CD14-positive monocyte (primary cell): Measurements from ENCODE around the gene ADAMTSL3. TPM values are rescaled to one million over a fixed set of nuclear protein-coding genes. Genes with fewer than 3 reads are reported as not detected.

Source experiments
- DNase-seq, 3 donors: peaks; one replicate each; pipeline ENCODE4 v3.0.0-alpha.2; 2011 to 2022
- H2AFZ ChIP-seq: 2 replicates; pipeline ENCODE4 v1.6.0; 2012; ENCODE audit warnings: mild to moderate bottlenecking, low read depth, low read length, inconsistent platforms; ENCODE audit not compliant: insufficient read depth, poor library complexity, severe bottlenecking
- H3K27ac ChIP-seq, 2 donors: 1 replicate in 1 of 2; 2 replicates in 1 of 2; pipeline ENCODE4 v1.5.1; 2012 to 2013; ENCODE audit warnings: low read length in 2 of 2, control low read depth in 1 of 2, inconsistent platforms in 1 of 2, low read depth in 1 of 2, mild to moderate bottlenecking in 1 of 2
- H3K27me3 ChIP-seq, 2 donors: one replicate each; pipeline versions ENCODE4 v1.6.0 to v1.6.1; 2011 to 2013; ENCODE audit warnings: low read length in 2 of 2; ENCODE audit not compliant: control insufficient read depth in 2 of 2, insufficient read depth in 2 of 2
- H3K36me3 ChIP-seq, 2 donors: replicated peaks in 1 of 2; 1 replicate in 1 of 2; 2 replicates in 1 of 2; pipeline versions ENCODE4 v1.5.1 to v1.6.1; 2012 to 2013; ENCODE audit warnings: low read length in 2 of 2, control low read depth in 1 of 2, inconsistent platforms in 1 of 2, mild to moderate bottlenecking in 1 of 2; ENCODE audit not compliant: insufficient read depth in 2 of 2, control insufficient read depth in 1 of 2
- H3K4me1 ChIP-seq, 2 donors: 1 replicate in 1 of 2; 2 replicates in 1 of 2; pipeline versions ENCODE4 v1.5.1 to v1.6.1; 2012 to 2013; ENCODE audit warnings: low read length in 2 of 2, control low read depth in 1 of 2, inconsistent platforms in 1 of 2, mild to moderate bottlenecking in 1 of 2, moderate library complexity in 1 of 2; ENCODE audit not compliant: insufficient read depth in 2 of 2, control insufficient read depth in 1 of 2
- H3K4me2 ChIP-seq: replicated peaks from 2 replicates; pipeline ENCODE3; 2012; ENCODE audit warnings: low read length, moderate library complexity, mild to moderate bottlenecking; ENCODE audit not compliant: poor library complexity, severe bottlenecking; ENCODE audit errors: extremely low read depth
- H3K4me3 ChIP-seq, 3 experiments: fragments of 200-600 bp in 1 of 3; sonication (generic) in 1 of 3; replicated peaks in 1 of 3; 1 replicate in 2 of 3; 2 replicates in 1 of 3; pipeline ENCODE4 v1.5.1; 2011 to 2013; ENCODE audit warnings: low read length in 3 of 3, mild to moderate bottlenecking in 3 of 3, control low read depth in 2 of 3, low read depth in 2 of 3, inconsistent platforms in 1 of 3, moderate library complexity in 1 of 3
- H3K79me2 ChIP-seq: 2 replicates; pipeline ENCODE4 v1.6.0; 2012; ENCODE audit warnings: mild to moderate bottlenecking, control low read depth, inconsistent platforms, low read length, moderate library complexity; ENCODE audit not compliant: insufficient read depth
- H3K9ac ChIP-seq: 2 replicates; pipeline ENCODE4 v1.6.0; 2017; ENCODE audit warnings: low read length, mild to moderate bottlenecking; ENCODE audit not compliant: insufficient read depth, poor library complexity, severe bottlenecking
- H3K9me3 ChIP-seq, 2 donors: replicated peaks in 1 of 2; 1 replicate in 1 of 2; 2 replicates in 1 of 2; pipeline versions ENCODE4 v1.5.1 to v1.6.1; 2012 to 2013; ENCODE audit warnings: low read length in 2 of 2, control low read depth in 1 of 2; ENCODE audit not compliant: control insufficient read depth in 1 of 2, insufficient read depth in 1 of 2
- H4K20me1 ChIP-seq: 2 replicates; pipeline ENCODE4 v1.6.0; 2012; ENCODE audit warnings: mild to moderate bottlenecking, low read length, control low read depth, moderate library complexity; ENCODE audit not compliant: insufficient read depth
- H3K27ac Mint-ChIP-seq, 7 donors: one replicate each; pipeline ENCODE4 v1.8.0; 2020; ENCODE audit warnings: mild to moderate bottlenecking in 7 of 7, mixed read lengths in 7 of 7, moderate library complexity in 6 of 7, inconsistent platforms in 2 of 7
- H3K27me3 Mint-ChIP-seq, 3 donors: one replicate each; pipeline ENCODE4 v1.8.0; 2021 to 2022; ENCODE audit warnings: low read depth in 3 of 3, mild to moderate bottlenecking in 3 of 3, mixed read lengths in 3 of 3, moderate library complexity in 3 of 3, inconsistent platforms in 1 of 3
- H3K36me3 Mint-ChIP-seq, 2 donors: one replicate each; pipeline ENCODE4 v1.8.0; 2020; ENCODE audit warnings: mixed read lengths in 2 of 2, inconsistent platforms in 1 of 2, mild to moderate bottlenecking in 1 of 2
- H3K4me1 Mint-ChIP-seq: one replicate; pipeline ENCODE4 v1.8.0; 2020; ENCODE audit warnings: mild to moderate bottlenecking, mixed read lengths
- H3K4me3 Mint-ChIP-seq, 2 donors: one replicate each; pipeline ENCODE4 v1.8.0; 2020; ENCODE audit warnings: mild to moderate bottlenecking in 2 of 2, mixed read lengths in 2 of 2, moderate library complexity in 1 of 2
- H3K9me3 Mint-ChIP-seq, 7 donors: one replicate each; pipeline ENCODE4 v1.8.0; 2020 to 2022; ENCODE audit warnings: mixed read lengths in 7 of 7, mild to moderate bottlenecking in 6 of 7, moderate library complexity in 6 of 7, inconsistent platforms in 2 of 7
- CTCF ChIP-seq: fragments of 200-600 bp; IDR thresholded peaks from one replicate; pipeline ENCODE4 v1.8.0; 2022; ENCODE audit warnings: antibody characterized with exemption, mild to moderate bottlenecking
- WGBS: methylation state at CpG from one replicate; pipeline ENCODE4 v1.1.5; 2013; ENCODE audit warnings: missing lambda C conversion rate; ENCODE audit not compliant: insufficient coverage; 5-methylcytosine and 5-hydroxymethylcytosine counted together
- intact Hi-C, 2 donors: fragments of 100-400 bp; cut with micrococcal nuclease; formaldehyde crosslinking; loops; one replicate each; pipeline versions ENCODE4 v1.15.0 to v1.15.1; 2023
- polyA plus RNA-seq, 3 donors: library from polyadenylated mRNA; depleted of rRNA in 1 of 3; unstranded in 2 of 3; stranded (reverse) in 1 of 3; fragments of 300-500 nt in 2 of 3; fragments of >200 nt in 1 of 3; fragmentation: Illumina TruSeq in 2 of 3; gene quantifications; 1 replicate in 2 of 3; 2 replicates in 1 of 3; pipeline ENCODE4 v1.2.3, GENCODE V29; 2012 to 2021

ADAMTSL3 gene
- polyA plus RNA-seq, 3 donors: not detected

GRCh38 chr15:83793069-83793468 lies 139.1 kb downstream of the ADAMTSL3 start:
- Histone ChIP-seq H3K4me3 (no peak overlapping the region), H3K4me2 (no peak overlapping the region), H3K79me2 (no peaks in the 10 kb centered on the region), H3K4me1 (no peaks in the 10 kb centered on the region), H3K27ac (no peak overlapping the region), H3K27me3 (no peaks in the 10 kb centered on the region), H3K9ac (no peak overlapping the region), H3K36me3 (no peaks in the 10 kb centered on the region), H2AFZ (no peak overlapping the region), H3K9me3 (no peaks in the 10 kb centered on the region), H4K20me1 (no peaks in the 10 kb centered on the region)
- no peak for TF ChIP-seq CTCF
- H3K27ac Mint-ChIP-seq: no peak overlapping the region
- intact Hi-C loops: no loop called here
- H3K27me3 Mint-ChIP-seq: peaks cover 0 to 4% (median 2%) of the 10 kb centered on the region in 3 donors
- no peak for DNase-seq
- no peaks in the 10 kb centered on the region for H3K36me3 Mint-ChIP-seq
- WGBS: 88% methylated on average over 2 of the region's 5 CpGs
- H3K4me1 Mint-ChIP-seq: no peaks in the 10 kb centered on the region
- H3K4me3 Mint-ChIP-seq: no peak overlapping the region
- H3K9me3 Mint-ChIP-seq: peaks cover 0 to 4% (median 1%) of the 10 kb centered on the region in 7 donors

DNA sequence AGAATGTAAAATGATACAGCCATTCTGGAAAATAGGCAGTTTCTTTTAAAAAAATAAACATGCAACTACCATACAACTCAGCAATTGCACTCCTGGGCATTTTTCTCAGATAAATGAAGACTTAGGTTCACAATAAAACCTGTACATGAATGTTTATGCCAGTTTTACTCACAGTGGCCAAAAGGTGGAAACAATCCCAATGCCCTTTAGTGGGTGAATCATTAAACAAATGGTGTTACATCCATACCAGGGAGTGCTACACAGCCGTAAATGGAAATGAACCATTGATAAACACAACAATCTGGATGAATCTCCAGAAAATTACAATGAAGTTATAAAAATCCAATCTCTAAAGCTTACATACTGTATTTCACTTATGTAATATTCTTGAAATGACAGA lies 140.3 kb downstream of the ADAMTSL3 start:
- Histone ChIP-seq H4K20me1 (no peaks in the 10 kb centered on the region), H3K27me3 (no peaks in the 10 kb centered on the region), H3K9me3 (no peaks in the 10 kb centered on the region), H2AFZ (no peak overlapping the region), H3K4me1 (no peaks in the 10 kb centered on the region), H3K79me2 (no peaks in the 10 kb centered on the region), H3K4me2 (no peak overlapping the region), H3K27ac (no peak overlapping the region), H3K4me3 (no peak overlapping the region), H3K9ac (no peak overlapping the region), H3K36me3 (no peaks in the 10 kb centered on the region)
- DNase-seq: no peak
- Mint-ChIP-seq H3K4me1 (no peaks in the 10 kb centered on the region), H3K27me3 (peaks cover 0 to 2% (median 2%) of the 10 kb centered on the region in 3 donors), H3K36me3 (no peaks in the 10 kb centered on the region), H3K9me3 (peaks cover 0 to 4% (median 0%) of the 10 kb centered on the region in 7 donors), H3K4me3 (no peak overlapping the region), H3K27ac (no peak overlapping the region)
- WGBS: no CpG with 5 or more reads among the region's 1 CpG
- intact Hi-C loops: no loop called here
- no peak for TF ChIP-seq CTCF
